Activated naive CD4-positive, alpha-beta T cell treated with anti-CD3 and anti-CD28 coated beads, Interleukin-2, amount 50 U/mL, for 16 hours (primary cell): ENCODE results near the gene WDFY4.
"Not testable (repeated sequence)": the region's sequence is repeated elsewhere in the genome, so short reads cannot be mapped to it uniquely, and the experiment has no call there.

Source experiments
- DNase-seq: peaks from one replicate; pipeline ENCODE4 v3.0.0-alpha.2; 2020

WDFY4 gene, protein sequence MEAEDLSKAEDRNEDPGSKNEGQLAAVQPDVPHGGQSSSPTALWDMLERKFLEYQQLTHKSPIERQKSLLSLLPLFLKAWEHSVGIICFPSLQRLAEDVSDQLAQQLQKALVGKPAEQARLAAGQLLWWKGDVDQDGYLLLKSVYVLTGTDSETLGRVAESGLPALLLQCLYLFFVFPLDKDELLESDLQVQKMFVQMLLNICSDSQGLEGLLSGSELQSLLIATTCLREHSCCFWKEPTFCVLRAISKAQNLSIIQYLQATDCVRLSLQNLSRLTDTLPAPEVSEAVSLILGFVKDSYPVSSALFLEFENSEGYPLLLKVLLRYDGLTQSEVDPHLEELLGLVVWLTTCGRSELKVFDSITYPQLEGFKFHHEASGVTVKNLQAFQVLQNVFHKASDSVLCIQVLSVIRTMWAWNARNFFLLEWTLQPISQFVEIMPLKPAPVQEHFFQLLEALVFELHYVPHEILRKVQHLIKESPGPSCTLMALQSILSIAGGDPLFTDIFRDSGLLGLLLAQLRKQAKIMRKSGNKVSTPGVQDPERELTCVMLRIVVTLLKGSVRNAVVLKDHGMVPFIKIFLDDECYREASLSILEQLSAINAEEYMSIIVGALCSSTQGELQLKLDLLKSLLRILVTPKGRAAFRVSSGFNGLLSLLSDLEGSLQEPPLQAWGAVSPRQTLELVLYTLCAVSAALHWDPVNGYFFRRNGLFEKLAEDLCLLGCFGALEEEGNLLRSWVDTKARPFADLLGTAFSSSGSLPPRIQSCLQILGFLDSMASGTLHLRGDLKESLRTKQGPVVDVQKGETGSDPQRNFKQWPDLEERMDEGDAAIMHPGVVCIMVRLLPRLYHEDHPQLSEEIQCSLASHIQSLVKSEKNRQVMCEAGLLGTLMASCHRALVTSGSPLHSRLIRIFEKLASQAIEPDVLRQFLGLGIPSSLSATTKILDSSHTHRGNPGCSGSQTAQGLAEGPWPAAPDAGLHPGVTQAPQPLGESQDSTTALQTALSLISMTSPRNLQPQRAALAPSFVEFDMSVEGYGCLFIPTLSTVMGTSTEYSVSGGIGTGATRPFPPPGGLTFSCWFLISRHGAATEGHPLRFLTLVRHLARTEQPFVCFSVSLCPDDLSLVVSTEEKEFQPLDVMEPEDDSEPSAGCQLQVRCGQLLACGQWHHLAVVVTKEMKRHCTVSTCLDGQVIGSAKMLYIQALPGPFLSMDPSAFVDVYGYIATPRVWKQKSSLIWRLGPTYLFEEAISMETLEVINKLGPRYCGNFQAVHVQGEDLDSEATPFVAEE (N-terminal part only)

DNA sequence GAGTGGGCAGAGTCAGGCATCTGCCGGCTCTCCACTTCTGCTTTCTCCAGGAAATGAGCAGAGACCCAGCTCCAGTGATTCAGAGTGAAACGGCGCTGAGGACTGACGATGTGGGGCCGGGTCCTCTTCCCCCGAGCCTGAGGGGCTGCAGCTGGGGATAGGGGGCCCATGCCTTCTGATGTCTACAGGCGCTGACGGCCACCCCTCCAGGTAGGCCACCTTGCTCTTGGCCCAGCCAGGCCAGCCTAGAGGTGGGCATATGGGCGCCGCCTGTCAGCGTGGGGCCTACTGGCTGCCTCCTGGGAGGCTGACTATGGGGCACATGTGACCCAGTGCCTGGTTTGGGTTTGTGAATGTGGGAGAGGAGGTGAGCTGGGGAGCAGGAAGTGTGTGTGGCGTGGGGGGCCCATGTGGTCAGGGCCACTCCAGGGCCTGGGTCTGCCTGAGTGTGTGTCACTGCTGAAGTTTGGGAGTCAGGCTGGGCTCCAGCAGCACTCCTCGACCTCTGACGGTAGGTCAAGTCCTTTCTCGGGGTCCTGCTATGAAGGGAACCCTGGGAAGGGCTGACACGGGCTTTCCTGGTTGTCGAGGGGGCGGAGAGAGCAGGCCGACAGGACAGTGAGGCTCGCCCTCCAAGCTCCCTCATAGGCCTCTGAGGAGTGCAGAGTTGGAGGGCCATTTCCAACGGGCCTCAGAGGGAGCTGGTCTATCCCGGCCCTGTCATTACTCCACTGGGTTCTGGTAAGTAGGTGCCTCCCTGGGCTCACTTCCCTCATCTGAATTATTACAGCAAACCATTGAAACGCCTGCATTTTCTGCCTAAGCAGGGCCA lies at the start of gene WDFY4:
TSS of gene WDFY4 (plus strand) at position 82 of the 832 bp plus-strand sequence. CDS start 24,860 bp downstream, outside the sequence.
- no peak for DNase-seq

DNA sequence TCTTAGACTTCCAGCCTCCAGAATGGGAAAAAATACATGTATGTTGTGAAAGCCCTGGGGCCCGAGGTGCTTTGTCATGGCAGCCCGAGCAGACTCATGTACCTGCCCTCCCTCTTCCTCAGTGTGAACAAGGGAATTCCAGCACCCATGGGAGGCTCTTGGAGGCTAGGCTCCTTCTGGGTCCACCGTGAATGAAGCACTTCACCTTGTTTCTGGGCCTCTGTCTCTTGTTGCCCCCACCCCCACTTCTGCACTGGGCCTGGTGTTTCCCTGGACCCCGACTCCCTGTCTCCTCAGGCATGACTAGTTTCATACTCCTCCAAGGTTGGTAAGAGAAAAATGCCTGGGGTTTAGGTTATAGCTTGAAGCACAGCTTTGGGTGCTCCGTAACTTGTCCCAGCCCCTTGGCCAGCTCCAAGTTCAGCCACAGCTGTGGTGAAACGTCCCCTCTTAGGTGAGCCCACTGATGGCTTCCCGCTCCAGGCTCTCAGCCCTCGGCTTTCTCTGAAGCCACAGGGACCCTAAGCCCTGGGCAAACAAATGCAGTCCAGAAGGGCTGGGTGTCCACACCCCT lies 49.6 kb upstream of the WDFY4 start:
- DNase-seq, result no peak

DNA sequence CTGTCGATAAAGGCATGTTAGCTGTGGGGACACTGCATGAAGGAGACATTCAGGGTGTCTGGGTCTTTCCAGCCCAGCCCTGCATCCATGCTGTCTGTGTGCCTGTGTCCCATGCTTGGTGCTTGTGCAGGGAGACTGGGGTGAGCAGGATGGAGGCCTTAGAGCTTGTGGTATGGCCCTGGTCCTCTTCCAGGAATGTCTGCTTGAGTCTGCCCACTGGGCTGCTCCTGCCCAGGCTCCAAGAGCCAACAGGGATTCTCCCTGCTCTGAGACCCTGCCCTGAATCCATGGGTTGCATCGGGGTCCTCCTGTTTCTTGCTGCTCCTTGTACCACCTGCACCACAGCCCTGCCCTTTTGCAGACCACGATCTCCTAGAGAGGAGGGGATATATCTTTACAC lies 48.4 kb upstream of the WDFY4 start:
- no peak for DNase-seq

DNA sequence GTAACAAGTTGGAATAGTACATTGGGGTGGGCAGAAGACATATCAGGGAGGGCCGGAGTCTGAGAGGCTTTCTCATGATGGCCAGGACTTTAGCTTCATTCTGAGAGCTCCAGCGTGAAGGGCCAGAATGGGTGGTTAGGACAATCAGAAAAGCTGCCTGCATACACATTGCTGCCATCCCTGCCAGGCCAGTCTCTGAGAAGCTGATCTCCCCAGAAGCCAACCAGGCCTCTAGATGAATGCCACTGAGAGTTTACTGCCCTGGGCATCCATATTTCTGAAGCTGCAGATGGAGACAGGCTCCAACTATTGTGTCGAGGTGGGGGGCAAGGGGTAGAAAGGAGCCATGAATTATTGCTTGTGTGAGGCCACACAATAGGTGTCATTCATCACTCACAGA lies 47.8 kb upstream of the WDFY4 start:
- no peak for DNase-seq

DNA sequence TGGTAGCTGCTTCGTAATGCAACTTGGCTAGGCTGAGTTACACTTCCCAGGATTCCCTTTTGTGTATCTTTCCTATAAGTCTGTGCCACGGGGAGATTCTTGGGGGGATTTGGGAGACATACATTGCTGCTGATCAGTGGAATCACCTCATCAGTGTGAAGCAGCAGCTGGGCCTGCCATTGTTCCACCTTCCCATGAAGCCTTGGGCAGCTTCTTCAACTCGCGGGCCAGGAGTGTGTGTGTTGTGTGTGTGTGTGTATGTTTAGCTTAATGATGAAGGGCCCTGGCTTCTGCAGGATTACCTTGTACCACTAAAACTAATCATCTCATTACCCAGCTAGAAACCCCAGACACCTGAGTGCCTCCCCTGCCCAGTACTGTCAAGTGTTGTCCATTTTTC lies 46.5 kb upstream of the WDFY4 start:
- no peak for DNase-seq

DNA sequence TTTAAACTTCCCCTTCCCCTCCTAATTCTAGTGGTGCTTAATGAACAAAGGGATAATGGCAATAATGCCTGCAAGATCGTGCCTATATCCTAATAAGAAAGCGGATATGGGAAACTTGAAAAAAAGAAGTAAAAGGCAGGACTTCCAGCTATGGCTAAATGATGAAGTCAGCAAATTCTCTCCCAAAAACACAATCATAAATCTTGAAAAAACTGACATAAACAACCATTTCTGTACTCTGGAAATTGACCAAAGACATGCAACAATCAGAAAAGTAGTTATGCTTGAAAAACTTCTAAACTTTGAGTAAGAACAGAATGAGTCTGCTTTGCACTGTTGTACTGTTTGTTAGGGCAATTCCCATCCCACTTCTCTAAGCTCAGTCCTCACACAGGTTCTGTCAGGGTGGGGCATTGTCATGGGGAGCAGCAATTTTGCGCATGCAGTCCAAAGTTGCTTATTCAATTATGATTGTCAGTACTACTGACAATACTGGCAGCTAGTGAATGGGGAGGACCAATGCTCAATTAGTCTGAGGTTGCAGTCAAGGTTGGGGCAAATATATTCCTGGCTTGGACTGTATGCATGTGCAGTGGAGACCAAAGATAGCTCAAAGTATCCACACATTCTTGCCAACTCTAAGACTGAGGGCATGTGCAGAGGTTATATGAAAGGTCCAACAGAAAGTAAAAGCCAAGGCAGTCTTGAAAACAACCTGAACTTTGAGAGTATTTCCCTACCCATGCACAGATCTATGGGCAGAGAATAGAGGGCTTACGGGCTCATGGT lies 45.7 kb upstream of the WDFY4 start:
- no peak for DNase-seq

DNA sequence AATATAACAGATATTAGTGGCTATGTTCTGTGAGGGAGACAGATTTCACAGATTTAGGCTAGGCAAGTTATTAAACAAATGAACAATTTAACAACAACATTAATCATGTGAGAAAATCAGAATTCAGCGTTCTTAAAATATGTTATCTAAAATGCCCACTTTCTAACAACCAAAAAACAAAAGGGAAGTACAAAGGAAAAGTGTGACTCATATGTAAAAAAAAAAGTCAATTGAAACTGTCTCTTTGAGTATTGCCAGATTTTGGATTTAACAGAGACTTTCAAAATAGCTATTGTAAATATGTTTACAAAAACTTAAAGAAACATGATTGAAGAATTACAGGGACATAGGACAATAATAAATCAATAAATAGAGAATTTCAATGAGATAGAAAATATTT lies 45.0 kb upstream of the WDFY4 start:
- DNase-seq, result no peak

DNA sequence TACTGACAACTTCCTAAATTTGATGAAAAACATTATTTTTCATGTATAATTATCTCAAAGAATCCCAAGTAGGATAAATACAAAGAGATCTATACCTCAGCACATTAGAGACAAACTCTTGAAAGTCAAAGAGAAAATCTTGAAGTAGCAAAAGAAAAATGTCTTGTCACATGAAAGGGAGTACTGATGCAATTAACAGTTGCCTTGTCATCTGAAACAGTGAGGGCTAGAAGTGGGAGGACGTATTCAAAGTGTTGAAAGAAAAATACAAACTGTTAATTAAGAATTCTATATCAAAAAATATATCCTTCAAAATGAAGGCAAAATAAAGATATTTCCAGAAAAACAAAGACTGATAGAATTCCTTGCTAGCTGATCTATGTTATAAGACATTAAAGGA lies 44.3 kb upstream of the WDFY4 start:
- no peak for DNase-seq

DNA sequence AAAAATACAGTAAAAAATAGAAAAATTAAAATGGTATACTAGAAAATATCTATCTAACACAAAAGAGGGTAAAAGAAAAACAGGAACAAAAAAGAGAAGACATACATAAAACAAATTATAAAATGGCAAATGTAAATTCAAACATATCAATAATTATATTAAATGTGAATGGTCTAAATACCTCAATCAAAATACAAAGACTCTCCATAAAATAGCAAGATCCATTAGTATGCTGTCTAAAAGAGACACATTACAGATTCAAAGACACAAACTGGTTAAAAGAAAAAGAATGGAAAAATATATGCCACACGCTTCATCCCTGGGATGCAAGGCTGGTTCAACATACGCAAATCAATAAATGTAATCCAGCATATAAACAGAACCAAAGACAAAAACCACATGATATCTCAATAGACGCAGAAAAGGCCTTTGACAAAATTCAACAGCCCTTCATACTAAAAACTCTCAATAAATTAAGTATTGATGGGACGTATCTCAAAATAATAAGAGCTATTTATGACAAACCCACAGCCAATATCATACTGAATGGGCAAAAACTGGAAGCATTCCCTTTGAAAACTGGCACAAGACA lies 43.5 kb upstream of the WDFY4 start:
- DNase-seq, result not testable (repeated sequence)

DNA sequence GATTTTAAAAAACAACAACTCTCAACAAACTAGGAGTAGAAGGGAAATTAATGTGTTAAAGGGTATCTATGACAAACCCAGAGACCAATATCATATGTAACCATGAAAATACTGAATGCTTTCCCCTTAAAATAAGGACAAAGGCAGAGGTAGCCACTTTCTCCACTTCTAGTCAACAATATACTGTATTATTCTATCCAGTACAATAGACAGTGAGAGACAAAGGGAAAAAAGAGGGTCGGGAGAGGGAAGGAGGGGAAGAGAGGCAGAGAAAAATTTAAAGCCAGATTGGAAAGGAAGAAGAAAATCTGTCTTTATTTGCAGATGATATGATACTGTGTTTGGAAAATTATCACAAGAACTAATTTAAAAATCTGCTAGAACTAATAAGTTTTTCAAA lies 39.1 kb upstream of the WDFY4 start:
- no peak for DNase-seq

DNA sequence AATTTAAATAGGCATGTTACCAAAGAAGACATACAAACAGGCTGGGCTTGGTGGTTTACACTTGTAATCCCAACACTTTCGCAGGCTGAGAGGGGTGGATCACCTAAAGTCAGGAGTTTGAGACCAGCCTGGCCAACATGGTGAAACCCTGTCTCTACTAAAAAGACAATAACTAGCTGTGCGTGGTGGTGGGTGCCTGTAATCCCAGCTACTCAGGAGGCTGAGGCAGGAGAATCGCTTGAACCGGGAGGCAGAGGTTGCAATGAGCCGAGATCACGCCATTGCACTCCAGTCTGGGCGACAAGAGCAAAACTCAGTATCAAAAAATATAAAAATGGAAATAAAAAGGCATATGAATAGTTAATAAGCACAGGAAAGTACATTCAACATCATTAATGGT lies 37.6 kb upstream of the WDFY4 start:
- not testable (repeated sequence) for DNase-seq

DNA sequence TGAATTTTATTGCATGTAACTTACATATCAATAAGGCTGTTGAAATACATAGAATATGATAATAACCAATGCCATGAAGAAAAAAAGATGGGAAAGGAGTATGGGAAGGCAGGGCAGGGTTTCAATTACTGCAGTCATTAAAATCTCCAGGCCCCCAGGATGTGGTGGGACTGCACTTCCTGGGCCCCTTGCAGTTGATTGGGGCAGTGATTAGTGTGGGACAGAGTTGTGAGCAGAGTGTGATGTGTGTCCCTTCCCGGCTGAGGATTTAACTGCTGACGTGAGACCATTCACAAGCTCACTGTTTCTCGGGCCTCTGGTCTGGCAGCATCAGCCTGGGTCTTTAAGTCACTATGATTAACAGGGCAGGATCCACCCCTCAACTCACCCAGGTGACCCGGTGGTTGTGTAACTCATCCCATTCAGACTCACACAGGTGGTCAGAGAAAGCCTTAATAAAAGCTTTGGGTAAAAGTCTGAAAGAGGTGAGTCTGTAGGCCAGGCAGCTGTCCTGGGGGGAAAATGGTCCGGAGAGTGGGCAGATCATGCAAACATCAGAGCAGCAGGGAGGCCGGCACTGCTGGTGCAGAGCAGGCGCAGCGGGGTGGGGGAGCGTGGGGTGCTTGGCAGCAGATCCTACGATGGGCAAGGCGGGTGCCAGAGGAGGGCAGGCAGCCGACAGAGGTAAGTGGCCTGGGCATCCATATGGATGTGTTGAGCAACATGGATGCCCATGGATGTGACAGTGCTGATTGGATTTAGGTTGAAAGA lies 36.3 kb upstream of the WDFY4 start:
- DNase-seq, result no peak

DNA sequence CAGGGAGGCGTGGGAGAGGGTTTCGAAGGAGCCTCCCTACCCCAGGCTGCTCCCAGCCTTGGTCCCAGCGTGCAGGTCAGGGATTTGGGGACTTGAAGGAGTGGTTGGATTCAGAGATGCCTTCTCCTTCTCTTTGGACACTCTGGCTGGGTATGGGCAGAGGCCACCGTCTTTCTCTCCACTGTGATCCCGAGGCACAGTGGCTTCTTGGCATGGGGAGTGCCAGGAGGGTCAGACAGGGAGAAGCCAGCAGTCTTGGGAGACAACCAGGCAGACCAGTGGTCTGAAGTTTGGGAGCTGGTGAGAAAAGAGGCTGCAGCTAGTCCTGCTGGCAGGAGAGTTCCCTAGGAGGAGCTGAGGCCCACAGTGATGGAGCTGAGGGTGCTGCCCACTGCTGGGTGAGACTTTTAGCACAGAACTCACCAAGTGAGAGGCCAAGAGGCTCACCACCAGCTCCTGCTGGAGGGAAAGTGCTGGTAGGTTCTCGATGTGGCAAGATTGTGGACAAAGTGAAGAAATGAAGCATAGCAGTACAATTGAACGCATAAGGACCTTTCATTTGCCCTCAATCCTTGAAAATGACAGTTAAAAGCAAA lies 35.2 kb upstream of the WDFY4 start:
- no peak for DNase-seq

DNA sequence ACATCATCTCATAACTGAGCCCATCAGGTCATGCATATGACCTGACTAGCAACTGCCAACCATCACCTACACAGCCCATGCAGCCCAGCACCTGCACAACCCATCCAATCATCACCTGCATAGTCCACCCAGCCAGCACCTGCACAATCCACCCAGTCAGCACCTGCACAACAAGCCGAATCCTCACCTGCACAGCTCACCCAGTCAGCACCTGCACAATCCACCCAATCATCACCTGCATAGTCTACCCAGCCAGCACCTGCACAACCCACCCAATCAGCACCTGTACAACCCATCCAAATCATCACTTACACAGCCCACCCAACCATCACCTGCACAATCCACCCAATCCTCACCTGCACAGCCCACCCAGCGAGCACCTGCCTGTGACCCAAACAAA lies 33.4 kb upstream of the WDFY4 start:
- DNase-seq, result no peak

DNA sequence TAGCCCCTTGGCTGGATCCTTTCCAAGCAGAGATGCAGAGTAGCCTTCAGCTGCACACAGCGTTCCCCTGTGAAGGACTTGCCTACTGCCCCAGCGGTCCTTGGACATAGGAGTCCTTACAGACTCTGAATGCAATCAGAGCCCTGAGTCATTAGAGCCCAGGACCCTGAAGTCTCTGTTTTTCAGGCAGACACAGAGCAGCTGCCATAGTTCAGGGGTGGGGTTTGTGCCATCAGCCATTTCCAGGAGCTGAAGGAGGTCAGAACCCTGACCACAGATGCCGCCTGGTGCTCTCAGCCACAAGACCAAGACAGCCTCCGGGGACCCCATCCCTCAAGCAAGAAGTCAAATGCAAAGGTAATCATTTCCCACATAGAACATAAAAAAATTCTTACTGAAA lies 32.8 kb upstream of the WDFY4 start:
- no peak for DNase-seq

DNA sequence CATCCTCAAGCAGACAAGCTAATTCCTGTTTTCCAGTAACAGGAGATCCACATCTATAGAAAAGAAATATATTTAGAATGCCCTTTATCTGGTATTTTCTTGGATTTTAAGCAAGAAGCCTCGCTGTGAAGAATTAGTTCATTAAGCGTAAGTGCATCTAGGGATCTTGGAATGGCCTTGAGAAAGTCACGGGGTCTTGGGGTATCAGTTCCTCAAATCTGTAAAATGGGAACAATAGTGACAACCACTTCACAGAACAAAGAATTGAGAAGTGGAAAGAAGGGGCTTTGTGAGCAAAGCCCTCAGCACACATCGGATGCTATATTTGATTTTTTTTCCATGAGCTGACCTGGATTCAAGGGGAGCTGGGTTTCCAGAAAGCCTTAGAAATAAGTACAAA lies 32.3 kb upstream of the WDFY4 start:
- no peak for DNase-seq

DNA sequence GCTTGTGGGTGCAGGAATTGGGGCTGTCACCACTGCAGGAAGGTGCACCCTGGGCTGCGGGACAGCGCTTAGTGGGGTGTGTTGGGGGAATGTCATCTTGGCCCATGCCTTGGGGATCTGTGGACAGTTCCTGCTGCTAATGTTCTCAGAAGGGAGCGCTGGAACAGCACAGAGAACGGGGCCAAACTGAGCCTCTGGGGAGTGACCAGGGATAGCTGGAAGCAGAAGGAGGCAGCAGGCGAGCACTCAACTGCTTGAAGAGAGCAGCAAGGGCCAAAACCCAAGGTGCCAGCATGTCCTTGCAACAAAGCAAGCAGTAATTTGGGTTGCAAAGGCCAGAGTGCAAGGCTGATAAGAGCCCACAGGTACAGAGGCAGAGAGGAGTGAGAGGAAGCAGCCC lies 31.3 kb upstream of the WDFY4 start:
- no peak for DNase-seq

DNA sequence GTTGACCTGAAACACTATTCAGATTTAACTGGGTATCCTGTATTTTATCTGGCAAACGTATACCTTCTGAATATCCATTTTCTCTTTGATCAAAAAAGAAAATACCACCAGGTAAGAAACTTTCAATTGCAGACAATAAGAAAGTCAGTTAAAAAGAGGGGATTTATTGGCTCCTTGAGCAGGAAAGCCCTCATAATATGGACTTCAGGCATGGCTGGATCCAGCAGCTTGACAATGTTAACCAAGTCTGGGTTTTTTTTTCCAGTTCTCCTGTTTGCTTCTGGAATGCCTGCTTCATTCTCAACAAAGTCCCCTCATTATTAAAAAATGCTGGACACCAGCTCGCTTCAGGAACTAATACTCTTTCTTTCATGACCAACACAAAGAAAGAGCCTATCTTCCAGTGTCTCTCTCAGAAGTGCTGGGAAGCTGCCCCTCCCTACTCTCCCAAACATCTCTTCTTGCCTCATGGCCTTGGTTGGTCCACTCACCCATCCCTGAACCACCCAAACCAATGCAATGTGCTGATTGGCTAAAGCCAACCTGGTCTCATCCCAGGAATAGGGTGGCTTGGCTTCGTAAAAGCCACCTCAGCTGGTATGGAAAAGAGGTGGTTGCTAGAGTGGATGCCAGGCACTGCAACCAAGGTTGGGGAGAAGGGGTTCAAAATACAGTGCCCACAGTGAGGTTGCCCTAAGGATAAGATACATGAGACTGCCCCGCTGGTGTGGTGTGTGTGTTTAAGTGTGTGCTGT lies 30.6 kb upstream of the WDFY4 start:
- DNase-seq, result no peak
